HL-60 (cell line): ENCODE results near the gene GLCE.

ENCODE experiments used
- POLR2AphosphoS5 ChIP-seq: IDR thresholded peaks from 2 replicates; pipeline ENCODE4 v1.6.1; 2012; ENCODE audit warnings: low read depth
- TF ChIP-seq, protein P1 (sequence below): IDR thresholded peaks from one replicate; pipeline ENCODE4 v1.5.1; 2011; ENCODE audit warnings: low read length, control low read depth, inconsistent platforms; ENCODE audit not compliant: insufficient read depth
- TF ChIP-seq, protein P2 (sequence below): IDR thresholded peaks from 2 replicates; pipeline ENCODE4 v1.6.1; 2012; ENCODE audit warnings: low read depth; ENCODE audit not compliant: insufficient replicate concordance

DNA sequence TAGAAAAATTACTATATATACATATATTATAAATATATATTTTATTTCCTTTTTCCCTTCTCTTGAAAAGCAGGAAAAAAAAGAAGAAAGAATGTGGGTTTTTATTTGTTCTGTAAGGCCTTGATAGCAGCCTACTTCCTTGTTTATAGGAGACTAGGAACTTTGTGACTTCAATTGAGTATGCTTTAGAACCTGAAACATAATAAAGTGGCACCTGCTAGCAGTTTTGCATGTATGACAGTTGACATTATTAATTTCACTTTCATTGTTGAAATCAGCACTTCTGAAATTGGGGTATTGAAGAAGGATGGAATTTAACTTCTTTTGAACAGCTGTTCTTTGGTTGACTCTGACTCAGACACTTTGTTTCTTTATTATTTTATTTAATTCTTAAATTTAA lies 56.9 kb downstream of the GLCE start:
- TF ChIP-seq, protein P1, sequence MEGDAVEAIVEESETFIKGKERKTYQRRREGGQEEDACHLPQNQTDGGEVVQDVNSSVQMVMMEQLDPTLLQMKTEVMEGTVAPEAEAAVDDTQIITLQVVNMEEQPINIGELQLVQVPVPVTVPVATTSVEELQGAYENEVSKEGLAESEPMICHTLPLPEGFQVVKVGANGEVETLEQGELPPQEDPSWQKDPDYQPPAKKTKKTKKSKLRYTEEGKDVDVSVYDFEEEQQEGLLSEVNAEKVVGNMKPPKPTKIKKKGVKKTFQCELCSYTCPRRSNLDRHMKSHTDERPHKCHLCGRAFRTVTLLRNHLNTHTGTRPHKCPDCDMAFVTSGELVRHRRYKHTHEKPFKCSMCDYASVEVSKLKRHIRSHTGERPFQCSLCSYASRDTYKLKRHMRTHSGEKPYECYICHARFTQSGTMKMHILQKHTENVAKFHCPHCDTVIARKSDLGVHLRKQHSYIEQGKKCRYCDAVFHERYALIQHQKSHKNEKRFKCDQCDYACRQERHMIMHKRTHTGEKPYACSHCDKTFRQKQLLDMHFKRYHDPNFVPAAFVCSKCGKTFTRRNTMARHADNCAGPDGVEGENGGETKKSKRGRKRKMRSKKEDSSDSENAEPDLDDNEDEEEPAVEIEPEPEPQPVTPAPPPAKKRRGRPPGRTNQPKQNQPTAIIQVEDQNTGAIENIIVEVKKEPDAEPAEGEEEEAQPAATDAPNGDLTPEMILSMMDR, result no peak
- no peak for TF ChIP-seq POLR2AphosphoS5
- TF ChIP-seq, protein P2, sequence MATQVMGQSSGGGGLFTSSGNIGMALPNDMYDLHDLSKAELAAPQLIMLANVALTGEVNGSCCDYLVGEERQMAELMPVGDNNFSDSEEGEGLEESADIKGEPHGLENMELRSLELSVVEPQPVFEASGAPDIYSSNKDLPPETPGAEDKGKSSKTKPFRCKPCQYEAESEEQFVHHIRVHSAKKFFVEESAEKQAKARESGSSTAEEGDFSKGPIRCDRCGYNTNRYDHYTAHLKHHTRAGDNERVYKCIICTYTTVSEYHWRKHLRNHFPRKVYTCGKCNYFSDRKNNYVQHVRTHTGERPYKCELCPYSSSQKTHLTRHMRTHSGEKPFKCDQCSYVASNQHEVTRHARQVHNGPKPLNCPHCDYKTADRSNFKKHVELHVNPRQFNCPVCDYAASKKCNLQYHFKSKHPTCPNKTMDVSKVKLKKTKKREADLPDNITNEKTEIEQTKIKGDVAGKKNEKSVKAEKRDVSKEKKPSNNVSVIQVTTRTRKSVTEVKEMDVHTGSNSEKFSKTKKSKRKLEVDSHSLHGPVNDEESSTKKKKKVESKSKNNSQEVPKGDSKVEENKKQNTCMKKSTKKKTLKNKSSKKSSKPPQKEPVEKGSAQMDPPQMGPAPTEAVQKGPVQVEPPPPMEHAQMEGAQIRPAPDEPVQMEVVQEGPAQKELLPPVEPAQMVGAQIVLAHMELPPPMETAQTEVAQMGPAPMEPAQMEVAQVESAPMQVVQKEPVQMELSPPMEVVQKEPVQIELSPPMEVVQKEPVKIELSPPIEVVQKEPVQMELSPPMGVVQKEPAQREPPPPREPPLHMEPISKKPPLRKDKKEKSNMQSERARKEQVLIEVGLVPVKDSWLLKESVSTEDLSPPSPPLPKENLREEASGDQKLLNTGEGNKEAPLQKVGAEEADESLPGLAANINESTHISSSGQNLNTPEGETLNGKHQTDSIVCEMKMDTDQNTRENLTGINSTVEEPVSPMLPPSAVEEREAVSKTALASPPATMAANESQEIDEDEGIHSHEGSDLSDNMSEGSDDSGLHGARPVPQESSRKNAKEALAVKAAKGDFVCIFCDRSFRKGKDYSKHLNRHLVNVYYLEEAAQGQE, result no peak
